ENCODE measurements around the gene TIAM2.

GRCh38 chr6:155195903-155196302 is 200.8 kb downstream of the TIAM2 start:
- no peak for TF ChIP-seq CTCF (IDR thresholded peaks at IDR 0.05)
- no peak for TF ChIP-seq POLR2AphosphoS5 (IDR thresholded peaks at IDR 0.05)
- no peak for TF ChIP-seq POLR2A (IDR thresholded peaks at IDR 0.05)
